EL (cell line): ENCODE measurements around the gene CLRN2.
"Not testable (repeated sequence)": the region's sequence is repeated elsewhere in the genome, so short reads cannot be mapped to it uniquely, and the experiment has no call there.

ENCODE experiments used
- DNase-seq: peaks from one replicate; pipeline ENCODE4 v3.0.0-alpha.2; 2016

The CLRN2 gene

GRCh38 chr4:17546222-17546621 is 31.3 kb downstream of the CLRN2 start:
- DNase-seq = no peak

DNA sequence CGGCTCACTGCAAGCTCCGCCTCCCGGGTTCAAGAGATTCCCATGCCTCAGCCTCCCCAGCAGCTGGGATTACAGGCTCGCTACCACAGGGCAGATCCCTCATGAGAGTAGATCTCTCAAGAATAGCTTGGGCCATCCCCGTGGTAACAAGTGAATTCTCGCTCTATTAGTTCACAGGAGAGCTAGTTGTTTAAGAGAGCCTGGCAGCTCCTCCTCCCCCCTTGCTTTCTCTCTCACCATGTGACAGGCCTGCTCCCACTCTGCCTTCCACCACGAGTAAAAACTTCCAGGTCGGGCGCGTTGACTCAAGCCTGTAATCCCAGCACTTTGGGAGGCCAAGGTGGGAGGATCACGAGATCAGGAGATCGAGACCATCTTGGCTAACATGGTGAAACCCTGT is 31.7 kb downstream of the CLRN2 start:
- DNase-seq = no peak

- DNase-seq = no peak
These were observed 35.6 kb downstream of the CLRN2 start for GRCh38 chr4:17550549-17550948.

- no peak for DNase-seq
These were observed 37.5 kb downstream of the CLRN2 start for GRCh38 chr4:17552427-17552826.

DNA sequence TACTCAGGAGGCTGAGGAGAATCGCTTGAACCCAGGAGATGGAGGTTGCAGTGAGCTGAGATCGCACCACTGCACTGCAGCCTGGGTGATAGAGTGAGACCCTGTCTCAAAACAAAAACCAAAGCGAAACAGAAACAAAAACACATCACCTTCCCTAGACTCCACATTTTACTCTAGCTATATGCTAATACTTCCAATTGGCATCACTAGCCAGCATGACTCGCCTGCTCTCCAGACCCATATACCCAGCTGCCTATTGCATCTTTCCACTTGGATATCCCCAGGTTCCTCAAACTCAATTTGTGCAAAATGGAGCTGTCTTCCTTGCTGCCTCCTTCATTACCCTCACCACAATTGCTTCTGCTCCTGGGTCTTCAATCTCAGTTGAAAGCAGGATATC is 39.6 kb downstream of the CLRN2 start:
- no peak for DNase-seq

- DNase-seq = no peak
These were observed 41.5 kb downstream of the CLRN2 start for GRCh38 chr4:17556498-17556897.

GRCh38 chr4:17557880-17558279 is 42.9 kb downstream of the CLRN2 start:
- no peak for DNase-seq

GRCh38 chr4:17558941-17559708 is 44.2 kb downstream of the CLRN2 start:
- no peak for DNase-seq

- no peak for DNase-seq
These were observed 44.7 kb downstream of the CLRN2 start for GRCh38 chr4:17559709-17560048.

GRCh38 chr4:17560065-17560673 is 45.2 kb downstream of the CLRN2 start:
- no peak for DNase-seq

GRCh38 chr4:17561195-17561909 is 46.4 kb downstream of the CLRN2 start:
- peak; percentile 88 for DNase-seq

GRCh38 chr4:17562157-17562556 is 47.2 kb downstream of the CLRN2 start:
- DNase-seq = no peak

GRCh38 chr4:17565846-17566245 is 50.9 kb downstream of the CLRN2 start:
- DNase-seq = no peak

DNA sequence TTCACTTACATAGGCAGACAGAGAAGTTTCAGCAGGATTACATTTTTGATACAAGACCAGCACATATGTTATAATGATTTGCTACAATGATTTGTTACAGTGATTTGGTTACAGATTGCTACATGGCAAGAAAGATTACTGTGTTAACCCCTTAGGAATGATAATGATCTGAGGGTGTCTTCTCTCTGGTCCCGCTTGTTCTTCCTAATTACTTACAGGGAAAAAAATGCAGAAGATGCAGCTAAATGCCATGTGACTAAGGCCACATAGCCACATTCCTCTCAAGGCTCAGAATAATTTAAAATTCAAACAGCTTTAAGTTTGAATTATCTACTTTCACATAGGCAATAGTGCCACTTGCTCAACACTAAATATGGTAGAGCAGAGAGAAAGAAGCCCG is 52.3 kb downstream of the CLRN2 start:
- DNase-seq = peak; percentile 58

- DNase-seq = no peak
These were observed 59.2 kb downstream of the CLRN2 start for GRCh38 chr4:17574206-17574605.

- not testable (repeated sequence) for DNase-seq
These were observed 60.2 kb downstream of the CLRN2 start for GRCh38 chr4:17575177-17575576.
